A673 (cell line): Measurements from ENCODE around the gene KCP. TPM values are rescaled to one million over a fixed set of nuclear protein-coding genes. Genes with fewer than 3 reads are reported as not detected.

Source experiments
- BruUV-seq: library from RNA; stranded (reverse); fragments of 400-500 nt; replicated peaks from 2 replicates; lab custom pipeline; 2021; lab: Mats Ljungman, UMichigan
- CTCF ChIA-PET: fragments of 300-600 bp; sonication (Branson Sonifier 250); formaldehyde crosslinking; loops from one replicate; lab custom pipeline; 2022; ENCODE audit warnings: antibody characterized with exemption; lab: Charles Lee
- POLR2A ChIA-PET: fragments of 300-600 bp; sonication (Branson Sonifier 250); formaldehyde crosslinking; loops from one replicate; lab custom pipeline; 2022; ENCODE audit warnings: antibody characterized with exemption; ENCODE audit not compliant: low non-redundant PET; lab: Charles Lee
- DNase-seq: peaks from one replicate; pipeline ENCODE4 v3.0.0-alpha.2; 2015; ENCODE audit warnings: low spot score
- H3K27ac ChIP-seq: fragments of 200-600 bp; sonication (generic); 2 replicates; pipeline ENCODE4 v1.5.1; 2016; ENCODE audit warnings: mixed run types, low read depth, mild to moderate bottlenecking, mixed read lengths, antibody characterized with exemption, low read length; ENCODE audit not compliant: poor library complexity, severe bottlenecking
- H3K27me3 ChIP-seq: fragments of 200-600 bp; sonication (generic); replicated peaks from 2 replicates; pipeline ENCODE4 v1.6.1; 2017; ENCODE audit warnings: mixed run types, low read depth, mild to moderate bottlenecking, mixed read lengths, antibody characterized with exemption, low read length; ENCODE audit not compliant: insufficient read depth, poor library complexity
- H3K36me3 ChIP-seq: fragments of 200-600 bp; sonication (generic); 2 replicates; pipeline ENCODE4 v1.6.1; 2016; ENCODE audit warnings: mixed run types, mild to moderate bottlenecking, mixed read lengths, antibody characterized with exemption, low read length; ENCODE audit not compliant: insufficient read depth, poor library complexity, severe bottlenecking
- H3K4me1 ChIP-seq: fragments of 200-600 bp; sonication (generic); 2 replicates; pipeline ENCODE4 v1.6.1; 2017; ENCODE audit warnings: mixed run types, mild to moderate bottlenecking, mixed read lengths, antibody characterized with exemption, low read length; ENCODE audit not compliant: insufficient read depth, poor library complexity, severe bottlenecking
- H3K4me3 ChIP-seq: fragments of 200-600 bp; sonication (generic); 2 replicates; pipeline ENCODE4 v1.5.1; 2016; ENCODE audit warnings: low read depth, mixed run types, mild to moderate bottlenecking, mixed read lengths, low read length; ENCODE audit not compliant: poor library complexity, severe bottlenecking
- H3K9me3 ChIP-seq: fragments of 200-600 bp; sonication (generic); 2 replicates; pipeline ENCODE4 v1.6.1; 2016; ENCODE audit warnings: mixed run types, low read depth, mild to moderate bottlenecking, mixed read lengths, antibody characterized with exemption, low read length; ENCODE audit not compliant: poor library complexity, severe bottlenecking
- EZH2 ChIP-seq: fragments of 200-600 bp; sonication (generic); IDR thresholded peaks from 2 replicates; pipeline ENCODE4 v1.6.1; 2017; ENCODE audit warnings: borderline replicate concordance, low read depth, mild to moderate bottlenecking, mixed read lengths, antibody characterized with exemption, low read length; ENCODE audit not compliant: poor library complexity, severe bottlenecking
- intact Hi-C: fragments of 100-400 bp; cut with micrococcal nuclease; formaldehyde crosslinking; loops from one replicate; pipeline ENCODE4 v1.10.0; 2022; ENCODE audit not compliant: unreplicated experiment
- total RNA-seq: library from RNA; stranded (reverse); gene quantifications from 2 replicates; pipeline ENCODE4 v1.2.3, GENCODE V29; 2021
- TF ChIP-seq, protein P1 (sequence below): fragments of 300-800, 200-600 bp; sonication (generic); conservative IDR thresholded peaks from 2 replicates; pipeline ENCODE4 v1.5.1; 2017; ENCODE audit warnings: low read depth, mild to moderate bottlenecking, antibody characterized with exemption, low read length, moderate library complexity, mixed read lengths

Gene KCP
- total RNA-seq, 1 experiment from 2014 or later = not detected

- CTCF ChIA-PET = no interaction called here
These were observed 70.7 kb downstream of the KCP start for GRCh38 chr7:128839751-128840177.

DNA sequence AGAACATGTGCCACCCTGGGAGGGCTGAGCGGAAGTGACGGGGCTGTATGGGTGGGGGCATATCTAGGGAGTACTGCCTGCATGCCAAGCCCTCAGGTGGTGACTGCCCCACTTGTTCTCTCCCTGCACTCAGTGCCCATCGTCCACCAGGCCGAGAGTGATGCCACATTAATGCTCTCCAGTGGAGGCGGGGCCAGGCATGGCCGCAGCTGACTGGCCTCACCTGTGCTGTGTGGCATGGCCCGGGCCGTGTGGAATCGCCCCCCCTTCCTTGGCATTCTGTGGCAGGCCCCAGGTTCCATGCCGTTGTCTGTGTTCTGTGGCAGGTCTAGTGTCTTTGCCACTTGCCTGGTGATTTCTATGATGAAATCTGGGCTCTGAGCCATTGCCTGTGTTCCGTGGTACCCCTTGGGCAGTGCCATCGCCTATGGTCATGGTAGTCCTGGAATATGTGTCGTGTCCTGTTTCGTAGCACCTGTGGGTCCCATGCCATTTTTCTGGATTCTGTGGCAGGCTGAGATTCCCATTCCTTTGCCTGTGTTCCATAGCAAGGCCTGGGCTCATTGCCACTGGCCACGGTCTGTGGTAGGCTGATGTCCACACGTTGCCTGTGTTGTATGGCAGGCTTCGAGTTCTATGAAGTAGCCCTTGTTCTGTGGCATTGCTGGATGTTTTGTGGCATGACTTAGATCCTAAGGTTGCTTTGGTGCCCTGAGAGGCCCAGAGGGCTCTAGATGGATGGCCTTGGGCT, 71.4 kb downstream of the KCP start:
- no peak for DNase-seq
- no peaks in the 10 kb centered on the region for H3K27me3 ChIP-seq
- H3K36me3 ChIP-seq = no peaks in the 10 kb centered on the region
- no peak overlapping the region for H3K27ac ChIP-seq
- POLR2A ChIA-PET = no interaction called here
- no TSS peak for BruUV-seq
- no peaks in the 10 kb centered on the region for H3K4me1 ChIP-seq
- no peak overlapping the region for H3K4me3 ChIP-seq
- TF ChIP-seq EZH2 = no peak
- TF ChIP-seq, protein P1, sequence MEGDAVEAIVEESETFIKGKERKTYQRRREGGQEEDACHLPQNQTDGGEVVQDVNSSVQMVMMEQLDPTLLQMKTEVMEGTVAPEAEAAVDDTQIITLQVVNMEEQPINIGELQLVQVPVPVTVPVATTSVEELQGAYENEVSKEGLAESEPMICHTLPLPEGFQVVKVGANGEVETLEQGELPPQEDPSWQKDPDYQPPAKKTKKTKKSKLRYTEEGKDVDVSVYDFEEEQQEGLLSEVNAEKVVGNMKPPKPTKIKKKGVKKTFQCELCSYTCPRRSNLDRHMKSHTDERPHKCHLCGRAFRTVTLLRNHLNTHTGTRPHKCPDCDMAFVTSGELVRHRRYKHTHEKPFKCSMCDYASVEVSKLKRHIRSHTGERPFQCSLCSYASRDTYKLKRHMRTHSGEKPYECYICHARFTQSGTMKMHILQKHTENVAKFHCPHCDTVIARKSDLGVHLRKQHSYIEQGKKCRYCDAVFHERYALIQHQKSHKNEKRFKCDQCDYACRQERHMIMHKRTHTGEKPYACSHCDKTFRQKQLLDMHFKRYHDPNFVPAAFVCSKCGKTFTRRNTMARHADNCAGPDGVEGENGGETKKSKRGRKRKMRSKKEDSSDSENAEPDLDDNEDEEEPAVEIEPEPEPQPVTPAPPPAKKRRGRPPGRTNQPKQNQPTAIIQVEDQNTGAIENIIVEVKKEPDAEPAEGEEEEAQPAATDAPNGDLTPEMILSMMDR = no peak
- intact Hi-C loops = no loop called here
- H3K9me3 ChIP-seq = no peaks in the 10 kb centered on the region
- CTCF ChIA-PET = no interaction called here

More at GRCh38 chr7:128839751-128840177, 70.7 kb downstream of the KCP start:
- Histone ChIP-seq H3K4me1 (no peaks in the 10 kb centered on the region), H3K9me3 (no peaks in the 10 kb centered on the region), H3K4me3 (no peak overlapping the region), H3K36me3 (no peaks in the 10 kb centered on the region), H3K27me3 (no peaks in the 10 kb centered on the region), H3K27ac (no peak overlapping the region)
- intact Hi-C loops = no loop called here
- POLR2A ChIA-PET = no interaction called here
- TF ChIP-seq, protein P1 = no peak
- TF ChIP-seq EZH2 = no peak
- DNase-seq = no peak
- no TSS peak for BruUV-seq

GRCh38 chr7:128838109-128838779, 72.3 kb downstream of the KCP start:
- H3K27ac ChIP-seq = no peak overlapping the region
- no peaks in the 10 kb centered on the region for H3K27me3 ChIP-seq
- POLR2A ChIA-PET = no interaction called here
- CTCF ChIA-PET = no interaction called here
- H3K9me3 ChIP-seq = no peaks in the 10 kb centered on the region
- intact Hi-C loops = no loop called here
- peaks cover 6% of the 10 kb centered on the region for H3K4me1 ChIP-seq
- no peaks in the 10 kb centered on the region for H3K36me3 ChIP-seq
- BruUV-seq = no TSS peak
- DNase-seq = no peak
- TF ChIP-seq, protein P1 = no peak
- TF ChIP-seq EZH2 = no peak
- no peak overlapping the region for H3K4me3 ChIP-seq
